Amniotic epithelial cell (primary cell): ENCODE data around the gene PFKM.
"Not testable (repeated sequence)": the region's sequence is repeated elsewhere in the genome, so short reads cannot be mapped to it uniquely, and the experiment has no call there.

Source experiments
- DNase-seq: peaks from one replicate; pipeline ENCODE4 v3.0.0-alpha.2; 2010; ENCODE audit warnings: low read depth

PFKM gene

GRCh38 chr12:48111312-48111693 is 7.9 kb upstream of the PFKM start:
- not testable (repeated sequence) for DNase-seq

- DNase-seq = no peak
These were observed 3.2 kb upstream of the PFKM start for GRCh38 chr12:48115957-48116356.

GRCh38 chr12:48118284-48118871 is 786 bp upstream of the PFKM start:
- no peak for DNase-seq

DNA sequence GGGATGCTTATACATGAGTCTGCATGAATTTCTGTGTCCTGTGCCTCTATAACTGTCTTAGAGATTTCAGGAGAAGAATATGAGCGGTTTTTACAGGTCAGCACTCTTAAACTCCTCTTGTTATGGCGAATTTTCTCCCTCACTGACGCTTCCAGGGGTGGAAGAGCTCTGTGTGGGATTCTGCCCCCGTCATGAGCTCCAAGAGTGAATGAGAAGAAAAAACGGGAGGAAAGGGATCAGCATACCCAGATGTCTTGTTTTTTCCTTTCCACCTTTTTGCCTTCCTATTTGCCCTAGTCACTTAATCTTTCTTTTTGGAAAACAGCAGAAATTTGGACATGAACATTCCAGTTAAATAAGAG is 651 bp downstream of the PFKM start:
- DNase-seq = no peak

DNA sequence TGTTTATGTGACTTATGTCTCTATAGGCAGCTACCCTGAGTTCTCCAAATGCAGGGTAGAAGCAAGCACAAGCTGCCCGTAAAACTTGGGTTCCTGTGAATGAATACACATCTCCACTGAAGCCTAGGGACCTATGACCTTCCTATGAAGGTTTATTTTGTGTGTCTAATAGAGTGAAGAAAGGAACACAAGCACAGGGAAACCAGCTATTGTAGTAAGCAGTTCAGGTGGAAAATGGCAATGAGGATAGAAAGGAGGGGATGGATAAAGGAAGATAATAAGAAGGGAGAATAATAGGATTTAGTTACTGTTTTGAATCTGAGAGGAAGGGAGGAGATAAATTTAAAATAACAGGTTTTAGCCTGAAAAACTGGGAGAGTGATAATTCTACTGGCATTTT is 2.4 kb downstream of the PFKM start:
- DNase-seq = no peak

DNA sequence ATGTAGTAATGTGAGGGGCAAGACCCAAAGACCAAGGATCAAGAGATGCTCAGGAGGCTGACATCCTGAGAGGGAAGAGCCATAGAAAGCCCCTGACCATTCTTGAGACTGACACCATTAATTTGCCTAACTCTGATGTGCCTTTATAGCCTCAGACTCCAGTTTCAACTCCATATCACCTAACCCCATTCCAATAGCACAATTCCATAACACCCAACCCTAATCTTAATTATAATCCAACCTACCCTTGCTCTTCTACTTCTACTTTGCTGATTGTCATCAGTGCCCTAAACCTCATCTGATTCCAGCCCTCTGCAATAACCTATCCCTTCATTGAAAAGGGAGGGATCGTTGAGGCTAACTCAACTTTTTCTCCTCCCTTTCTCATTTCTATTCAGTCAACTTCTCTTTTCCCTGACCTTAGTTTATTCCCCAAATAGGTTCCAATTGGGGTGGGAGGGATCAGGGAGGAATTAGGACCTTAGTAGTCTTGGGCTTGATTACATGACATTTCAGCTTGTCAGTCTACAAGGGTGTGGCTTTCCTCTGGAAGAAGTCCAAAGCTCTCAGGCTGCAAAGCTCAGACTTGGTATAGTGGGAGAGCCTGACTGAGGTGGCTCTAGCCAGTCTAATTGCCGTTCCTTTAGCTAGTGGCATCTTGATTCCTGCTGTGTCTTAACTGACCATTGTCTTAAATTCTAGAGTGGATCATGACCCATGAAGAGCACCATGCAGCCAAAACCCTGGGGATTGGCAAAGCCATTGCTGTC is 3.1 kb downstream of the PFKM start:
- no peak for DNase-seq

- DNase-seq = no peak
These were observed 4.0 kb downstream of the PFKM start for GRCh38 chr12:48123169-48123568.

DNA sequence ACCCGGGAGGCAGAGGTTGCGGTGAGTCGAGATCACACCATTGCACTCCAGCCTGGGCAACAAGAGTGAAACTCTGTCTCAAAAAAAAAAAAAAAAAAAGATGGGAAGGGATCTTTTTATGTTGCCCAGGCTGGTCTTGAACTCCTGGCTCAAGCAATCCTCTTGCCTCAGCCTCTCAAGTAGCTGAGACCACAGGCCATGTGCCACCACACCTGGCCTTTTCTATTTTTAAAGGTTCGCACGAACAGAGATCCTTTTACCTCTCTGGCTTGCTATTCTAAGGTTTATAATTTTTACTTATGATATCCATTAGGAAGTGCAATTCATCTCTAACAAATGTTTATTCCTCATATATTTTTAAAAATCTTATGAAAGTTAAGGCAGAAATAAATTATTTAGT is 6.4 kb downstream of the PFKM start:
- not testable (repeated sequence) for DNase-seq

DNA sequence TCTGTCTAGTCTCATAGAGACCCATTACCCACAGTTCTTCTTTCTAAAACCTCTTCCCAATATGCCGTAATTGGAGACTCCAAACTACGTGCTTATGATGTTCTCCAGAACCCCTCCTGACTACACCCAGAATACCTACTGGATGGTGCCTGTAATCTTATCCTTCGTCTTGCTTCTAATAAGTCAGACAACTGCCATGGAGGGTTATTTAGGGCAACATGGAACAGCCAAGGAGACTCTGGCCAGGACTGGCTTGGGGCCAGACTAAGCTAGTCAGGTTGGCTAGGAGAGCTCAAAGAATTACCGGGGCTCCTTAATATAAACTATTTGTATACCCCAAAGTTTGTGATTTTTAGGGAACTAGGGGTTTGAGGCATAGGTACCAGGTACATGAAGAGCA is 6.8 kb downstream of the PFKM start:
- peak; percentile 18 for DNase-seq

DNA sequence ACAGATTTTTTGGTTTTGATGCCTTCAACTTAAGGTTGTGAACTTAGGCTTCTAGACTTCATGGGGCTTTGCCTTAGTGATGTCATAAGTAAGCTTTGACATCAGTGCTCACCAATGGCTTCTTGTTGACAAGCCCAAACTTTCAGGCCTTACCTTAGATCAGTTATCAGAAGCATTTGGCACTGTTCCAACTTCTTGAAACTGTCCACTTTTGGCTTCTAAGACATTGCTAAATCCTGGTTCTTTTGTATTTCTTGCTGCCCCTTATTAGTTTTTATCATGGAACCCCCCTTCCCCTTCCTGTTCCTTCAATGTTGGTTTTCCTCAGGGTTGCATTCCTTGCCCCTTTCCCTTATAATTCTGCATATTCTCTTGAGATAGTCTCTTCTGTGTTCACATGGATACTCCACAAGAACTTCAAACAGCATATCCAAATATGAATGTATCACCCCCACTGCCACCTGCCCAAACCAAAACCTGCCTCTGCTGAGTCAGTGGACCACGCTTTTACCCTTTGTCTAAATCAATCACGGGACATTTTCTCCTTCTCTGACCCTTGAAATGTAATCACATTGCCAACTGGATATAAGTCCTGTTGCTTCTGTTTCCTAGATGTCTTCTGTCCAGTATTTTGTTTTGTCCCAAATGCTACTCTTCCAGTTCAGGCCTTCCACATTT is 7.9 kb downstream of the PFKM start:
- DNase-seq = no peak

DNA sequence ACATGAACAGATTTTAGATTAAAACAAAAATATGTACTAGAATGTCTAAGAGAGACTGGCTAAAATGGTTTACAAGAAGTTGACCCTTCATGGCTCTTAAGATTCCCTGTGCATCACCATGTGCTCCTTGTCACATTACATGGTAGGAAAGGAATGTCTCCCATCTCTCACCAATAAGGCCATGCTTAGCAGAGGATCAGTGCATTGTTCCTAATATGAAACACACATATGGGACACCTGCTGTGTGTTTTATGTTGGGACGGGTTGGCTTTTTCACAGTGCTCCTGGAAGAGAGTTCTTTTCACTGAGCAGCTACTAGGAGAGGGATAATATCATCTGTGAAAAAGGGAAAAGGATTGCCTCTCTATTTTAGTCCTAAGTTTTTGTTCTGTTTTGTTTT is 9.6 kb downstream of the PFKM start:
- DNase-seq = no peak

GRCh38 chr12:48129376-48129775 is 10.2 kb downstream of the PFKM start:
- DNase-seq = no peak

- no peak for DNase-seq
These were observed 12.4 kb downstream of the PFKM start for GRCh38 chr12:48131517-48131916.

GRCh38 chr12:48132826-48133225 is 13.7 kb downstream of the PFKM start:
- DNase-seq = no peak

- DNase-seq = no peak
These were observed 15.9 kb downstream of the PFKM start for GRCh38 chr12:48135027-48135426.

- no peak for DNase-seq
These were observed 23.9 kb downstream of the PFKM start for GRCh38 chr12:48142818-48143674.

DNA sequence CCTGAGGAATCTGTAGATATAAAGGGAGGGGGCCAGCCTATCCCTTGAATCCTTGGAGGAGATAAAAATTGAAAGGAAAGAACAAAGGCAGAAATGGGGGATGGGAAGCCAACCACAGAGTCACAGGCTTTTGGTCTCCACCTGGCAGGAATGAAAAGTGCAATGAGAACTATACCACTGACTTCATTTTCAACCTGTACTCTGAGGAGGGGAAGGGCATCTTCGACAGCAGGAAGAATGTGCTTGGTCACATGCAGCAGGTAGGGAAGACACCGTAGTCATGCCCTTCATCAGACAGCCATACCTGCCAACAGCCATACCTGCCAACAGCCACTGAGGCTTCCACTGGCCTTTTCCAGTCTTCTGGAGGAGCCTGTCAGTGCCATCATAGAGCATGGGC is 24.7 kb downstream of the PFKM start:
- DNase-seq = no peak

DNA sequence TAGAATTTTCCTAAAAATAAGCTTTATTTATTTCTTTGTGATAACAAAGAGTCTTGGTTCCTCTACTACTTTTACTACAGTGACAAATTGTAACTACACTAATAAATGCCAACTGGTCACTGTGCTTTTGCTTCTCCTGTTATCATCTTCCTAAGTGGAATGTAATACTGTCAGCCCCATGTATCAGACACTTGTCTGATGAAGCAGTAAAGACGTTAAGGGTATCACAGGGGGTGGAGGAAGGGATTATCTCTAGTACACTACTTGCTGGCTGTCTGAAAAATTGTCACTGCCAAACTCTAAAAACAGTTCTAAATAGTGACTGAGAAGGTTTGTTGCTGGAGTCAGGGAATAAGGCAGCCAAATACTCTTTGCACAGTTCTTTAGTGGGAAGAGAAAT is 26.8 kb downstream of the PFKM start:
- no peak for DNase-seq

- no peak for DNase-seq
These were observed 32.1 kb downstream of the PFKM start for GRCh38 chr12:48151103-48151771.

DNA sequence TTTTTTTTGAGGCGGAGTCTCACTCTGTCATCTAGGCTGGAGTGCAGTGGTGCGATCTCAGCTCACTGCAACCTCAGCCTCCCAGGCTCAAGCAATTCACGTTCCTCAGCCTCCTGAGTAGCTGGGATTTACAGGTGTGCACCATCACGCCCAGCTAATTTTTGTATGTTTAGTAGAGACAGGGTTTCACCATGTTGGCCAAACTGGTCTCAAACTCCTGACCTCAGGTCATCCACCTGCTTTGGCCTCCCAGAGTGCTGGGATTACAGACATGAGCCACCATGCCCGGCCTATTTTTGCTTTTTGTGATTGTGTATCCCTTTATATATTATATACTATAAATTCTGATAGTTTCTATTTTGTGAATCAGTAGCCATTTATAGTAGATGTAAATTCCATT is 36.6 kb downstream of the PFKM start:
- DNase-seq = not testable (repeated sequence)

GRCh38 chr12:48156652-48157017 is 37.5 kb downstream of the PFKM start:
- DNase-seq = no peak
